Fibroblast of skin of left quadriceps (primary cell): Measurements from ENCODE around the gene ZFP30.

Experiments used
- DNase-seq, 2 experiments: peaks; one replicate each; pipeline ENCODE4 v3.0.0-alpha.2; 2013; ENCODE audit warnings: low read depth in 2 of 2

The ZFP30 gene

GRCh38 chr19:37564624-37565369, 90.5 kb downstream of the ZFP30 start:
- no peak for DNase-seq
